SK-N-MC (cell line): ENCODE results near the gene SCRG1.

Experiments
- DNase-seq: peaks from one replicate; pipeline ENCODE4 v3.0.0-alpha.2; 2011; ENCODE audit warnings: low read depth, low spot score
- H3K27ac ChIP-seq: fragments of 200-600 bp; sonication (generic); 2 replicates; pipeline ENCODE4 v1.5.1; 2016; ENCODE audit warnings: mixed run types
- H3K36me3 ChIP-seq: fragments of 200-600 bp; sonication (generic); 2 replicates; pipeline ENCODE4 v1.6.1; 2017; ENCODE audit warnings: antibody characterized with exemption, low read length, mixed read lengths; ENCODE audit not compliant: insufficient read depth
- H3K4me3 ChIP-seq: fragments of 200-600 bp; sonication (generic); 2 replicates; pipeline ENCODE4 v1.5.1; 2016
- H3K9ac ChIP-seq: fragments of 200-600 bp; sonication (generic); 2 replicates; pipeline ENCODE4 v1.8.0; 2017; ENCODE audit warnings: mixed run types, mixed read lengths; ENCODE audit not compliant: insufficient read length
- H3K9me3 ChIP-seq: fragments of 200-600 bp; sonication (generic); 2 replicates; pipeline ENCODE4 v1.6.1; 2017; ENCODE audit warnings: low read depth, mild to moderate bottlenecking, antibody characterized with exemption, low read length, moderate library complexity, mixed read lengths
- EZH2 ChIP-seq: fragments of 200-600 bp; sonication (generic); IDR thresholded peaks from one replicate; pipeline ENCODE4 v1.6.1; 2017; ENCODE audit warnings: antibody characterized with exemption
- FOXP2 ChIP-seq: optimal IDR thresholded peaks from 2 replicates; pipeline ENCODE3; 2011; ENCODE audit warnings: mild to moderate bottlenecking, moderate library complexity; ENCODE audit not compliant: insufficient read depth; ENCODE audit errors: extremely low read length, control extremely low read depth
- POLR2AphosphoS5 ChIP-seq: IDR thresholded peaks from 2 replicates; pipeline ENCODE4 v1.6.1; 2012; ENCODE audit warnings: mild to moderate bottlenecking, low read depth, low read length, borderline replicate concordance

The SCRG1 gene

GRCh38 chr4:173401063-173401462 is 2.1 kb upstream of the SCRG1 start:
- H3K36me3 ChIP-seq = peaks cover 11% of the 10 kb centered on the region
- H3K27ac ChIP-seq = no peak overlapping the region
- H3K9me3 ChIP-seq = no peaks in the 10 kb centered on the region
- H3K9ac ChIP-seq = no peak overlapping the region
- TF ChIP-seq FOXP2 = no peak
- no peak for TF ChIP-seq POLR2AphosphoS5
- no peak for TF ChIP-seq EZH2
- no peak overlapping the region for H3K4me3 ChIP-seq
- no peak for DNase-seq

DNA sequence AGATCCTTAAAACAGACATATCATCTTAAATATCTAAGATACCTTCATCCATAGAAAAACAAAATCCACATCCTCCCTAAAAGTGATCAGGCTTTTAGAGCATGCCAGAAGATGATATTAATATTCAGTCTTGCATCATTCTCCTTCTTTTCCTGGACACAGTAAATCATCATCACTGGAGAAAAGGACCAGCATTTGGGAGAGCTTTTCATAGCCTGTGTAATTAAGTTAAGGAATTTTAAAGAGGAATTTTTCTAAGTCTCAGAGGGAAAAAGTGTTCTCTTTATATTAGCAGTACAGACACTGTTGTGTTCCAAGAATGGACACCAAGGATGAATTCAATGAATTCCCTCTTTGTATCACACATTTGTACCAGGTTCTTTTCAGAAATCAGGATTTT is 696 bp downstream of the SCRG1 start:
- peaks cover 3% of the 10 kb centered on the region; the same call in 1 of the 2 replicates for H3K36me3 ChIP-seq
- DNase-seq = no peak
- TF ChIP-seq POLR2AphosphoS5 (no peak), EZH2 (no peak), FOXP2 (no peak)
- H3K4me3 ChIP-seq = no peak overlapping the region; the same call in 1 of the 2 replicates
- H3K9ac ChIP-seq = no peak overlapping the region
- no peaks in the 10 kb centered on the region for H3K9me3 ChIP-seq
- H3K27ac ChIP-seq = peak overlapping the region; percentile 28; the same call in 1 of the 2 replicates

DNA sequence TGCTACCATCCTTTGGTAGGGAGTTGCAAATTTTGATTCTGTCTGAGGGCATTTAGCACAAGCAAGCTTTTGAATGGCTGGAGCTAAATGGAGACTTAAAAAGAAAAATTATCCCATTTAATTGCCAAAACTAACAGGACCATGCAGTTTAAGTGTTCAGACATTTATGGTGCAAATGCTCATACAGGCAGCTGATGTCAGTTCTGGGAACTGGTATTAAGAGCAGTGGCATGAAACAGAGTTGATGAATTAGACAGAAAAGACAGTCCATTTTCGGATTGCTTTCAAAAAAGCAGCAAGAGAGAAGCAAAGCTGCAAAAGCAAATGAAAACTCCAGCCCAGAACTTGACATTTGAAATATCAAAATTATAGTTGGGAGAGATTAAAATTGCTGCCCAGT is 1.3 kb downstream of the SCRG1 start:
- TF ChIP-seq EZH2 (no peak), POLR2AphosphoS5 (no peak), FOXP2 (no peak)
- H3K4me3 ChIP-seq = no peak overlapping the region; the same call in 1 of the 2 replicates
- no peaks in the 10 kb centered on the region for H3K9me3 ChIP-seq
- peaks cover 5% of the 10 kb centered on the region; the same call in 1 of the 2 replicates for H3K36me3 ChIP-seq
- H3K27ac ChIP-seq = peak overlapping the region; percentile 28; the same call in 1 of the 2 replicates
- peak overlapping the region; percentile 12 for H3K9ac ChIP-seq
- no peak for DNase-seq

DNA sequence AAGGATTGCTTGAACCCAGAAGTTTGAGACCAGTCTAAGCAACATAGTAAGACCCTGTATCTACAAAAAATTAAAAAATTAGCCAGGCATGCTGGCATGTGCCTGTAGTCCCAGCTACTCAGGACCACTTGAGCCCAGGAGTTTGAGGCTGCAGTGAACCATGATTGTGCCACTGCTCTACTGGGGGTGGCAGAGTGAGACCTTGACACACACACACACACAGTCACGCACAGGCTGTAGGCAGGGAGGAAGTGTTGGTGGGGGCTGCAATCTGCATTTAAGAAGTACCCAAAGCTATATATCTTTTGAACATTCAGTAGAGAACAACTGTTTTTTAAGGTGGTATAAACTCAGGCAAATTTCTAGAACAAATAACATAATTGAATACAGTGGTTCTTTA is 7.2 kb downstream of the SCRG1 start:
- Histone ChIP-seq H3K27ac (no peak overlapping the region), H3K36me3 (peaks cover 13% of the 10 kb centered on the region; the same call in 1 of the 2 replicates), H3K9me3 (no peaks in the 10 kb centered on the region), H3K4me3 (no peak overlapping the region), H3K9ac (no peak overlapping the region)
- TF ChIP-seq EZH2 (no peak), FOXP2 (no peak), POLR2AphosphoS5 (no peak)
- DNase-seq = no peak

DNA sequence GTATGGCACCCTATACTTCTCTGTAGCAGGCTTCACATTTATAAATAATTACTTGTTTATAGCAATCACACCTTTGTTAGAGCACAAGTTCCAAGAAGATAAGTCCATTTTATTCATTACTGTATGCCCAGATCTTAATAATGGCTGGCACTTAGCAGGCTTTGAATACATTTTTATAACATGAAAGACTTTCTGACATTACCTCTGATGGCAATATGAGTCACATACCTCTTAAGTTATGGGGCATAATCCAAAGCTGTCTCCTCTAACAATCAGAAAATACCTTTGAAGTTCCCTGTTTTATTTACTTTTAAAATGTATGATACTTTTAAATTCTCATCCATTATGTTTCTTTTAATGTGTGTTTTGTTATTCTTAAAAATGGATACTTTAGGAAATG is 12.2 kb downstream of the SCRG1 start:
- TF ChIP-seq EZH2 (no peak), POLR2AphosphoS5 (no peak), FOXP2 (no peak)
- Histone ChIP-seq H3K4me3 (no peak overlapping the region), H3K27ac (no peak overlapping the region), H3K9ac (no peak overlapping the region), H3K9me3 (no peaks in the 10 kb centered on the region), H3K36me3 (peaks cover 5% of the 10 kb centered on the region)
- no peak for DNase-seq

- no peaks in the 10 kb centered on the region for H3K9me3 ChIP-seq
- H3K36me3 ChIP-seq = peaks cover 28% of the 10 kb centered on the region
- no peak overlapping the region for H3K9ac ChIP-seq
- H3K4me3 ChIP-seq = no peak overlapping the region
- DNase-seq = no peak
- TF ChIP-seq FOXP2 (no peak), EZH2 (no peak), POLR2AphosphoS5 (no peak)
- H3K27ac ChIP-seq = no peak overlapping the region
Measured at GRCh38 chr4:173382349-173382748, 16.6 kb downstream of the SCRG1 start.

DNA sequence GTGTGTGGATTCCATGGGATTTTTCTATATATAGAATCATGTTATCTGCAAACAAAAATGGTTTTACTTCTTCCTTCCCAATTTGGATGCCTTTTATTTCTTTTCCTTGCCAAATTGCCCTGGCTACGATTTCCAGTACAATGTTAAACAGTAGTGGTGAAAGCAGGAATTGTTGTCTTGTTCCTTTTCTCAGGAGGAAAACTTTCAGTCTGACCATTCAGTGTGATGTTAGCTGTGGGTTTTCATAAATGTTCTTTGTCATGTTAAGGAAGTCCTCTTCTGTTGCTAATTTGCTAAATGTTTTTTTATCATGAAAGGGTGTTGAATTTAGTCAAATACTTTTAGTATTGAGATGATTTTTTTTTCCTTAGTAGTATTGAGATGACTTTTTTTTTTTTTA is 17.3 kb downstream of the SCRG1 start:
- no peak for TF ChIP-seq EZH2
- no peak for TF ChIP-seq POLR2AphosphoS5
- TF ChIP-seq FOXP2 = no peak
- Histone ChIP-seq H3K36me3 (peaks cover 32% of the 10 kb centered on the region), H3K4me3 (no peak overlapping the region), H3K27ac (no peak overlapping the region), H3K9ac (no peak overlapping the region), H3K9me3 (no peaks in the 10 kb centered on the region)
- DNase-seq = no peak

DNA sequence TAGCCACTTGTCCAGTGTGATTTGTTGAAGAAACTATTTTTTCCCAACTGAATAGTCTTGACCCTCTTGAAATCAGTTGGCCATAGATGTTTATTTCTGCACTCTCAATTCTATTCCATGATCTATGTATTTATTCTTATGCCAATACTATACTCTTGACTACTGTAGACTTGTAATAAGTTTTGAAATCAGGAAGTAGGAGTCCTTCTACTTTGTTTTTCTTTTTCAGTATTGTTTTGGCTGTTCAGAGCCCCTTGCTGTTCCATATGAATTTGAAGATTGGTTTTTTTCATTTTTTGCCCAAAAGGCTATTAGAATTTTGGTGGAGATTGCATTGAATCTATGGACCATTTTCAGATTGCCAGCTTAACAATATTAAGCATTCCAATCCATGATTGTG is 17.9 kb downstream of the SCRG1 start:
- DNase-seq = no peak
- Histone ChIP-seq H3K9ac (no peak overlapping the region), H3K36me3 (peaks cover 36% of the 10 kb centered on the region), H3K4me3 (no peak overlapping the region), H3K27ac (0 out of 2 replicates have a peak overlapping the region, but pooled peaks have one; percentile 7), H3K9me3 (no peaks in the 10 kb centered on the region)
- TF ChIP-seq EZH2 (no peak), POLR2AphosphoS5 (no peak), FOXP2 (no peak)

GRCh38 chr4:173379929-173380328 is 19.0 kb downstream of the SCRG1 start:
- no peak for DNase-seq
- Histone ChIP-seq H3K9me3 (no peaks in the 10 kb centered on the region), H3K36me3 (peaks cover 46% of the 10 kb centered on the region)

GRCh38 chr4:173374588-173374987 is 24.3 kb downstream of the SCRG1 start:
- TF ChIP-seq EZH2 (no peak), FOXP2 (no peak), POLR2AphosphoS5 (no peak)
- Histone ChIP-seq H3K27ac (no peak overlapping the region), H3K9ac (no peak overlapping the region), H3K36me3 (peaks cover 44% of the 10 kb centered on the region), H3K4me3 (no peak overlapping the region; the same call in 1 of the 2 replicates), H3K9me3 (no peaks in the 10 kb centered on the region)
- DNase-seq = no peak

More at GRCh38 chr4:173379929-173380328, 19.0 kb downstream of the SCRG1 start:
- no peak overlapping the region for H3K9ac ChIP-seq
- H3K4me3 ChIP-seq = no peak overlapping the region
- H3K27ac ChIP-seq = no peak overlapping the region
- TF ChIP-seq FOXP2 = no peak
- no peak for TF ChIP-seq POLR2AphosphoS5
